GF-D8 (cell line): Measurements from ENCODE around the gene PP2D1.
"Not testable (repeated sequence)": the region's sequence is repeated elsewhere in the genome, so short reads cannot be mapped to it uniquely, and the experiment has no call there.

Experiments used
- DNase-seq: peaks from one replicate; lab custom pipeline; 2025; lab: John Stamatoyannopoulos, UW

PP2D1 gene, protein sequence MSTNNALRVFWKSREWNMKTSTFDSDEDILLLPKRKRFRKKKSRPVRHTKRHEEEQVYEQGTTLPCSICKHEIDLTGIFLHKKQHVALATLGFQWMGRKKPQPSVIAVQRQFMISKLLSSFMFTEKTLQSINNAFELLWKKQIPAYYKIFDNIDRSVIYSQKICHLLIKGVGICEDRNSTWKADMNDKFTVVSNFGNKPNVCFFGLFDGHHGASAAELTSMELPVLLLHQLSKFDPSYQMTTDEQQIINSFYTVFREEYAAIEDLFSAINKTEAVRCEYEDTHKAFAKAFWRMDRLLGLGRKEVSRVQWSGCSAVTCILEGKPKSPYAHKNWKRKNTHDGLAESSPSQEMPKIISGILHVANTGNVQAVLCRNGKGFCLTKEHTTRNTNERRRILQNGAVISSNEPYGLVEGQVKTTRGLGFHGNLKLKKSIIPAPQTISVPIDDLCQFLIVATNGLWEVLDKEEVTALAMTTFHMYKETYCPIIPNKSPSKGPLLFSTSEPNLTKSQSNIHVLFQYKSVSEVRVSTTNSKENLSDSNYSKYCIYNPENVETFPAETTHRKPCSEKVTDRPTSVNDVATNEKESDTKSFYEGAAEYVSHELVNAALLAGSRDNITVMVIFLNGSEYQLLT

DNA sequence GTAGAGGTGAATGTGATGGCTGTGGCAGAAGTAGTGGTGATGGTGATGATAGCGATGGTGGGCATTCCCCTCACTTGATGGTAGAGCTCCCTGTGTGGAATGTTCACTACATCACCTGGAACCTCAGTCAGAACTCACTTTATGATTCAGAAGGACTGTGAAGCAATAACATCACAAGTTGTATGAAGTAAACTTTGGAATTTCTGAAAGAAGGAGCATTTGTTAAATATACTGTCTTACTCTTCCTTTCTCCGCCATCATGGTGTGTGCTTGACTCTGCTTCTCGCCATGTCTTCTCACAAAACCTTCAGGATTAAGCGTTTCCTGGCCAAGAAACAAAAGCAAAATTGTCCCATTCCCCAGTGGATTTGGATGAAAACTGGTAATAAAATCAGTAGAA, at the start of gene PP2D1:
Gene PP2D1 (minus strand): TSS at position 101 of the 400 bp plus-strand sequence. CDS start 192 bp downstream, outside the sequence.
- DNase-seq = no peak

DNA sequence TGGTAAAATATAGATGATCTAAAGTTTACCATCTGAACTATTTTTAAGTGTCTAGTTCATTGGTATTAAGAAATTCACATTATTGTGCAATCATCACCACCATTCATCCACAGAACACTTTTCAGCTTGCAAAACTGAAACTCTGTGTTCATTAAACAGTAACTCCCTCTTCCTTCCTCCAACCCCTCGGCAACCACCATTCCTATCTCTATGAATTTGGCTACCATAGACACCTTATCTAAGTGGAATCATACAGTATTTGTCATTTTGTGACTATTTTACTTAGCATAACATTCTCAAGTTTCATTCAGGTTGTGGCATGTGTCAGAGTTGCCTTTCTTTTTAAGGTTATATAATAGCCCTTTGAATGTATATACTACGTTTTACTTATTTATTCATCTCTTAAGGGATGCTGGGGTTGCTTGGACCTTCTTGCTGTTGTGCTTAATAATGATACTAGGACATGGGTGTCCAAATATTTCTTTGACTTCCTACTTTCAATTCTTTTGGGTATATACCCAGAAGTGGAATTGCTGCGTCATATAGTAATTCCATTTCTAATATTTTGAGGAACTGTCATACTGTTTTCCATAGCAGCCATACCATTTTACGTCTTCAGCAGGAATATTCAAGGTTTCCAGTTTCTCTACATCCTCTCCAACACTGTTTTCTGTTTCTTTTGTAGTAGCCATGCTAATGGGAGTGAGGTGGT, 49.1 kb upstream of the PP2D1 start:
- DNase-seq = peak; percentile 62

DNA sequence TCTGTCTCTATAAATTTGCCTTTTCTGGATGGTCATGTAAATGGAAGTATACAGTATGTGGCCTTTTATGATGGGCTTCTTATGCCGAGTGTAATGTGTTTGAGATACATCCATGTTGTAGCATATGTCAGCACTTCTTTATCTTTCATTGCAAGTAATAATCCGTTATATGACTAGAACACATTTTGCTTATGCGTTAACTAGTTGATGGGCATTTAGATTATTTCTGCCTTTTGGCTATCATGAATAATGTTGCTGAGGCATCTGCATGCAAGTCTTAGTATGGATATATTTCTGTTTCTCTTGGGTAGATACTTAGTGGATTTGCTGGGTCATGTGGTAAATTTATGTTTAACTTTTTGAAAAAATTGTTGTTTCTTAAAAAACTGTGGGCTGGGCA, 47.9 kb upstream of the PP2D1 start:
- no peak for DNase-seq

DNA sequence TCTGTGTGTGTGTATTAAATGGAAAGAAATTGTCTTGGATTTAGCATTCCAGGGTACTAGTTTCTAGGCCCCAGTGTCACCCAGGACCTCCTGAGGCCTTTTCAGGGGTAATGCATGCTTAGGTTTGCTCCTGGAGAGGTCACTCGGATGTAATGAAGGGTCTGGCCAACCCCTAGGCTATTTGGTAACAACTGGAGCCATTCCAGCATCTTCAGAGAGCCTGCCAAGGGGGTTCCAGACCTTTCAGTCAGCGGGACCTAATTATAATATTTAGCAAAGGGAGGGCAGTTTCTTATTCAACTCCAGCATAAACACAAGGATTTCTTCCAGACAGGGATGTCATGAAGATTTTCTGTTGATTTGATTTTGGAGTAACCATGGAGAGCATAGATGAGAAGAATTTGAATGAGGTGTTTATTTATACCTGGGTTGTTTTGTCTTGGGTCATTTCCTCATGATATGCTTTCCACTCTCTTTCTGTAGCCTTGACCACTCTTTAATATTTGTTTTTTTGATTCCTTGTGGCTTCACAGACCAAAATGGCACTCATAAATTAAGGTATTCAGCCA, 45.6 kb upstream of the PP2D1 start:
- DNase-seq = no peak

DNA sequence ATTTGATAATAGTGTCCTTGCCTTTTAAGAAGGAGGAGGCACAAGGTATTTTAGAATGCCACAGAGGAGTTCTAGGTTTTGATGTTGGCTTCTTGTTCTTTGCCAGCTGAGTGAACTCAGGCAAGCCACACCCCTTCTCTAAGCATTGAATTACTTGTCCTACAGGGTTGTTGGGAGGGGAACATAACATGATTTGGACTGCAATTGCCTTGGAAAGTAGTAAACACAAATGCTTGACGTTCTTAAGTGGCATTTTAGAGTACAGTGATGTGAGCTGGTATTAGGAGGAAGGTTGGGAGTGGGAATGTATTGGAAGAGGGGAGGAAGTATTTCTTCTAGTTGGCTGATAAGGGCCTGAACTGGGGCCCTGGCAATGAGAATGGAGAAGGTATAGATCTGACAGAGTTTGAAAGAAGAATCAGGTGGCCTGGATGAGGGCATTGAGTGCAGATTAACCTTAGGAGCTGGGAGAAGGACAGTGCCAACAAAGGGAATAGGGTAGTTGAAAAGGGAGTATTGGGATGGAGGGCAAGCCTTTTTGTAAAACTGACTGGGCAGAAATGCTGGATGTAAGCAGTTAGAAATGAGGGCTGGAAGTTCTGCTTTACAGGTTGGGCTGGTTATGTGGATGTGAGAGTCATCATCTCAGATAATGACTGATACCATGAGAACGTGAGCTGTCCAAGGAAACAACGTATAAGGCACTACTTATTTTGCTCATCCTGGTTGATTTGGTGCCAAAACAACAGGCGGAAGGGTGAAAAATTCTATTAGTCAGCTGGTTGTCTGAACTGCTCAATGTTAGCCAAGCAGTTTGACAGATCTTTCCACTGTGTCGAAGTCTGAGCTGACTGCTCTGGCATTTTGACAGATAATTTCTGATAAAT, 44.9 kb upstream of the PP2D1 start:
- DNase-seq = no peak

DNA sequence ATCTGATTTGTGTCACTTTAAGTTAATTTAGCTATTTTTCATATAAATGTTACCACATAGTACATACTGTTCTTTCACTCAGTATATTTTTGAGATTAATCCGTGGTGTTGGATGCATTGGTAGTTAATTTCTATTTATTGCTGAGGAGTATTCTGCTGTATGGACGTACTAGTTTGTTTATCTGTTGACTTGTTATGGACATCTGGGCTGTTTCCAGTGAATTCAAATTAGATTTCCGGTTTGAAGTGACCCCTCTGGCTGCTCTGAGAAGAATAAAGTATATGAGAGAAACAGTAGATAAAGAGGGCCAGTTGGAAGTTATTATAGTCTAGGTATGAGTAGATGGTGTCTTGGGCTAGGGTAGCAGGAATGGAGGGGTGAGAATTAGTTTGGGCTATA, 43.8 kb upstream of the PP2D1 start:
- DNase-seq = no peak

DNA sequence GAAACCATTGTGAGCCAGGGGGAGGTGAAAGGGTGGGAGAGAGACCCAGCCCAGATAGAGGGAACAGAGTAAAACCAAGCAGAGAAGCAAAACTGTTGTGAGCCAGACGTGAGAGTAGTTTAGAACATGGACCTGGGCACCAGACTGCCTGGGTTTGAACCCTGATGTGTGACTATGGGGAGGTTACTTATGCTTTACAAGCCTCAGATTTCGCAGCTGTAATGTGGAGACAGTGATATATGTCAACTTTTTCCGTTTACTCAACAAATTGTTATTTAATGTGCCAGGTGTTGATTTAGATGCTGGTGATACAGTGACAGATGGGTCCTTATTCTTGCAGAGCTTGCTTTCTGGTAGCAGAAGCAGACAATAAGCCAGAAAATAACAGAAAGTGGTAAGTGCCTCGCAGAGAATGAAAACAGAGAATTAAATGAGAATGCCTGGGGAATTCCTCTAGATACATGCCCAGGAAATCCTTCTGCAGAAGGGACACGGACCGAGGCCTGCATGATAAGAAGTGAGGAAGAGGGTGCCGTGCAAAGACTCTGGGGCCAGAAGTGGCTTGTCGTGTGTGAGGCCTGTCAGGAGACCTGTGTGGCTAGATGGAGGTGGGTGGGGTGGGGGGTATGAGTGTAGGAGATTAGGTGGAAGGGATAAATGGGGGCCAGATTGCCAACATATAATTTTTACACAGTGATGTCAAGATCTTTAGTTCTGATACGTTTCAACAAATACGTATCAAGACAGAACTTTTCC, 43.1 kb upstream of the PP2D1 start:
- DNase-seq = no peak

DNA sequence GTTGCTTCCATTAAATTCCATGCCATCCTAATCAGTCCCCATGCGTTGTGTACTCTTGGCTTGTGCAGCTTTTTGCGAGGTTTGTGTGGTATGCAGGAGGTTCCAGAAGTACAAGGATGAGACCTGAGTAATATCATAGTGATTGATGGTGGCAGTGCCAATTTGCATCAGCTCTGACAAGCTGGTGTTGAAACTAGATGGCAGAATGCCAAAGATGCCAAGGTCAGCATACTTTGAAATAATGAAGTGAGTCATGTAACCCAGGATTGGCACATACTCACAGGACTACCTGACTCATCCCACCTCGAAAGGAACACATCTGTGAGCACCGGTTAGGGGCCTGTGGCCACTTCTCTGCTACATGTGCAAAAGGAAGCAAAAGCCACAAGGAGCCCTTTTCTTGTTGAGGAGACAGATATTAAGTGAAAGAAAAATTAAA, 42.5 kb upstream of the PP2D1 start:
- DNase-seq = peak; percentile 6

DNA sequence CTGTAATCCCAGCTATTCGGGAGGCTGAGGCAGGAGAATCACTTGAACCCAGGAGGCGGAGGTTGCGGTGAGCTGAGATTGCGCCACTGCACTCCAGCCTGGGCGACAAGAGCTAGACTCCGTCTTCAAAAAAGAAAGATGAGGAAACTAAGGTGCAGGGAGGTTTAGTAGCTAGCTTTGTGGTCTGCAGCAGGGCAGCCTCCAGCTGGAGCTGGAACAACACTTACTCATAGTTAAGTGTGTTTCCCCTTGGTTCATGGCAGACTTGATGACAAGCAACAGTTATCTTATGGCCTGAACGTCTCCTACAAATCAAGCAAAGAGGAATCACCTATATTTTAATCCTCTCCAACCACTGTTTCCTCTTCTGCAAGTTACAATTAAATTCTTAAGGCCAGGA, 40.8 kb upstream of the PP2D1 start:
- DNase-seq = no peak

DNA sequence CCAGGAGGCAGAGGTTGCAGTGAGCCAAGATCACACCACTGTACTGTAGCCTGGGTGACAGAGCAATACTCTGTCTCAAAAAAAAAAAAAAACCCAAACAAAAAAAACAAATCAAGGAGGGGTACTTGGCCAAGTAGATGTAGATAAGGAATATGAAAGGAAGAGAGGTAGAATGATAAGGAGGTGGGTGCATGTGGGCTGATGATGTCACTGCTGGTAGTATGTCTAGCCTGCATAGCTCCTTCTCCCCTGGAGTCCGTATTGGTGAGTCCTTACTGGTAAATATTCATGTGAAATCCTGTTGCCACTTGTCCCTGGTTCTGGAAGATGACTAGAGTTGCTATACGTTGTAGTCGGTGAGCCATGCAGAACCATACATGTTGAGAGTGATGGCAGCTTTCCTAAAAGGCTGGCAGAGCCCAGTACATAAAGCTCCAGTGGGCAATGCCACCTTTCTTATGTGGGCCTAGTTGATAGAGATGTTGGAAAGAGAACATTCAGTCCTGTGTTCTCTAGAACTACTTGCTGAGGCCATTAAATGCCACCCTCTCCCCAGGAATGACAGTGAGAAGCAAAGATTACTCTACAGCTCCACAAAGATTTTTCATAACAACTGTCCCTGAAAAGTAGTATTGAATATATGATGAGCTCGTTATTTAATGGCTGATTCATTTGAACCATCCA, 39.2 kb upstream of the PP2D1 start:
- DNase-seq = no peak

DNA sequence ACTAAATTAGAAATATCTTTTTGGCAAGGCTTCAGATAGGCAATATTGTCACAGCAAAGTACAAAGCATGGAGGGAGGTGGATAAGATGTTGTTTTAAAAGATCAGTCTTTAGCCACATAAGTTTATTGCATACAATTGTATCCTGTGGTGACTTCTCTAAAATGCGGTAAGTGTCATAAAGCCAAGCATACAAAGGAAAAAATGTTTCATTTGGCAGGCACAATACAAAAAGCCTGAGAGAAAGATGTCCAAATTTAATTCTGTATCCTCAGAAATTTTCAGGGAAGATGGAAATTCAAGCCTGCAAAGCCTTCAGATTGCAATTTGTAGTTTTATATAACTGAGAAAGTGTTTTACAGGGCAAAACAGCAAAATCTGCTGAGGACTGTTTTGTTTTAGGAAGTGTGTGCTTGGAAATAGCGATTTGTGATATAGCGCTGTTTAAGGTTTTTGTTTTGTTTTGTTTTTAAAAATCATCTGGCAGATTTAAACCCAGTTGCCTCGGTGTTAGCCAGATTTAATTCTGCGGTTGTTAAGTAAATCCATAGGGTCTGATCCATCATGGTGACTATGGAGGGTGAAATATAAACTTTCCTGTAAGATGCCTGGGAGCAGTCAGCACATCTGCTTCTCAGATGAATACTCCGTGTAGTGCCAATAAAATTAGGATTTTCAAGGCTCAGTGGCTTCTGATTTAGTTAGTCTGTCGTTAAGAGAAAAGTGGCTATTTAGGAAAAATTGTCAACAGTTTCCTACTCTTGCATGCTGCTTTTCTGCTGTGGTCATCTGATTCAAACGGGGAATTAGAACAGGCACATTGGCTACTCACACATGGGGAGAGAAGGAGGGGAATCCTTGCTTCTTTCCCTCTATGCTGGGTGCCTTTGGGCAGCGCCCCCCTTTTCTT, 36.2 kb upstream of the PP2D1 start:
- DNase-seq = no peak

DNA sequence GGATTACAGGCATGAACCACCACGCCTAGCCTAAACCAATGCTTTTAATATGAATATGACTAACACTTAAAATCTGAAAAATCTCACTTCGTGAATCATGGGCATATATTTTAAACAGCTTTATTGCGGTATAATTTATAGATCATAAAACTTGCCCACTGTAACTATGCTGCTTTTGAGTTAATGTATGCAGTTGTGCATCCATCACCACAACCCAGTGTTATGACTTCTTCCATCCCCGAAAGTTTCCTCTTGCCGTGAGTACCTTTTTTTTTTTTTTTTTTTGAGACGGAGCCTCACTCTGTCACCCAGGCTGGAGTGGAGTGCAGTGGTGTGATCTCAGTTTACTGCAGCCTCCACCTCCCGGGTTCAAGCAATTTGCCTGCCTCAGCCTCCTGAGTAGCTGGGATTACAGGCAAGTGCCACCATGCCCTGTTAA, 35.3 kb upstream of the PP2D1 start:
- no peak for DNase-seq

DNA sequence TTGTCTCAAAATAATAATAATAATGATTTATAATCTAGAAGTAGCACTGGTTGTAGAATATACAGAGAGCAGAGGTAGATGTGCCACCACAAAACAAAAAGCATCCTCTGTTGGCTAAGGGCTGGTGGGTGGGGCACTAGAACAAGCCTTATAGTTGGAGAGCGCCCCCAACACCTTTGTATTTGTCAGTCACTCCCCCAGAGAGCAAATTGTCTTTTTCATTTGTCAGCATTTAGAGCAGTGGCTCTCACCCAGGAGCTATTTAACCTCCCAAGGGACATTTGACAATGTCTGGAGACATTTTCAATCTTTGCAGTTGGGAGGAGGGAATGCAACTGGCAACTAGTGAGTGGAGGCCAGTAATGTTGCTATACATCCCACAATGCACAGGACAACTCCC, 34.5 kb upstream of the PP2D1 start:
- DNase-seq = no peak

DNA sequence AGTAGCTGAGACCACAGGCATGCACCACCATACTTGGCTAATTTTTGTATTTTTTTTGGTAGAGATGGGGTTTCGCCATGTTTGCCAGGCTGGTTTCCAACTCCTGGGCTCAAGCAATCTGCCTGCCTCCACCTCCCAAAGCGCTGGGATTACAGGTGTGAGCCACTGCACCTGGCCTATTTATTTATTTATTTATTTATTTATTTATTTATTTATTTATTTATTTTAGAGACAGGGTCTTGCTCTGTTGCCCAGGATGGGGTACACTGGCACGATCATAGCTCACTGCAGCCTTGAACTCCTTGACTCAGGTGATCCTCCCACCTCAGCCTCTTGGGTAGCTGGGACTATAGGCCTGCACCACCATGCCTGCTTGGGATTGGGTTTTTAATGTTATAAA, 33.1 kb upstream of the PP2D1 start:
- DNase-seq = not testable (repeated sequence)

DNA sequence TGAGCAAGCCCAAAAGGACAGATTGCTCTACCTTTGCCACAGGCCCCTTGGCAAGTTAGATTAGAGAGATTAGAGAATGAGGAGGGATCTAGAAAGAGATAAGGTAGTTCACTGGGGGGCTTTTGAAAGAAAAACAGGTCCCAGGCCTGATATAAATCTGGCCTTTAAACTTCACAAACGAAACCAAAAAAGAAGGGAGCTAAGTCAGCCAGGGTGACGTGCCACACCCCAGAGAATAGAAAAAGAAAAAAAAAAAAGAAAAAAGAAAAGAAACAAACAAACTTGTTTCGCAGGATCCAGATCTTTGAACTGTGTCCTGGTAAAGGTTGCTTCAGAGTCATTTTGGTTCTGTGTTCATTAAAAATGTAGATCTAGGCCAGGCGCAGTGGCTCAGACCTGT, 31.8 kb upstream of the PP2D1 start:
- no peak for DNase-seq

DNA sequence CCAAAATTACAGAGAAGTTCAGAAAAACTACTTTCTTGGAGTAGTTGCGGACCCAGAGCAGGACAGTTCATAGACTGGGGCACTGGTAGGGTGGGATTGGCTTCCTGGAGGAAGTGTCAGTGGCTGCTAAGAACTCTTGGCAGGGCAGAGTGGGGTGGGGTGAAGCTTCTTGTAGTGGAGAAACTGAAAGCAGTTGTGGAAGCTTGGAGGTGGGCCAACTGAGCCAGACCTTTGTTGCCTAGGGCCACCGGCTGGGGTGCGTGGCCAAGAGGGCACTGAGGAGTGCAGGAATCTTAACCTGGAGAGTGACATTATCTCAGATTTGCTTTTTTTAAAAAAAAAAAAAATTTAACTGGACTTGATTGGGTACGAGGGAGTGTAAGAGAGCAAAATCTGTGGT, 31.3 kb upstream of the PP2D1 start:
- DNase-seq = no peak

DNA sequence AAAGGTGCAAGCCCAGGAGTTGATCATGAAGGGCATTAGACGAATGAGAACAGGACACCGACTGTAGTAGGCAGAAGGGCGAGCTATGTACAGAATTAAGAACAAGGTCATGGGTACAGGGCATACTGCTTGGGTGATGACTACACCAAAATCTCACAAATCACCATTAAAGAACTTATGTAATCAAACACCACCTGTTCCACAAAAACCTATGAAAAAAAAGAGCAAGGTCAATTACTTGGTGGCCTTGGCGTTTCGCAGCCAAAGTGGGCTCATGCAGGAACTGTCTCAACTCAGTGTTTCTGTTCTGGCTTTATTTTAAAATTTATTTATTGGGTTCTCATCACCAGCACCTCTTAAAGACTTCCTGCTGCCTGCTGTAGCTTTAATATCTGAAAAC, 30.3 kb upstream of the PP2D1 start:
- no peak for DNase-seq

DNA sequence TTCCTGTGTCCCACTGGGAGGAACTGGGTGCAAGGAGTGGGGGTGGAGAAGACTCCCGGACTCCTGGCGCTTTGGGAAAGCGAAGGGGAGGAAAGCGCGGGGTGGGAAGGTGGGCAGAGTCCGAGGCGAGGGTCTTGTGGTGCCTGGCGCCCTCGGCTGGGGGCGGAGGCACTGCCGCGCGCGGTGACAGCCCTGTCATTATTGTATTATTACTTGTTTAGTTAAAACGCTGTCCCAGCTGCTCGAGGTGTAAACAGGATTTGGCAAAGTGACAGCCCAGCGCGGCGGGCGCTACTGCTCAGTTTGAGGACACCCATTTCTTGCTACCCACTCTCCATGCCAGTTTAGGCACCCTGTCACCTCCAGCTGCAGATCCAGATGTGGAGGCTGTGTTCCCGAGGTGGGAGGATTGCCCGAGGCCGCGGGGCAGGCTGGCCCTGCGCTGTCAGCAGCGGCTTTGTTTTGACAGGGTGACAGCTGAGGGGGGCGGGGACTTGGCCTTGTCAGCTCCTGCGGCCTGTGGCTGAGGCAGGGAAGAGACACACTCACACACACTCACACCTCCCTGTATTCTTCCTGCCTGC, 29.2 kb upstream of the PP2D1 start:
- DNase-seq = peak; percentile 38
